Upper lobe of right lung (tissue), 1 donor: ENCODE data around the gene DIS3L2. TPM values are rescaled to one million over a fixed set of nuclear protein-coding genes. Genes with fewer than 3 reads are reported as not detected.
"Not testable (repeated sequence)": the region's sequence is repeated elsewhere in the genome, so short reads cannot be mapped to it uniquely, and the experiment has no call there.

ENCODE experiments used
- ATAC-seq: fragments of 200-7000 bp; cut with Tn5 transposase; one replicate; pipeline ENCODE4 v1.9.1; 2020; ENCODE audit warnings: mild to moderate bottlenecking, moderate library complexity
- DNase-seq: peaks from one replicate; pipeline ENCODE4 v3.0.0-alpha.2; 2020
- H3K27ac ChIP-seq: fragments of 200-600 bp; one replicate; pipeline ENCODE4 v1.8.0; 2022
- H3K27me3 ChIP-seq: fragments of 200-600 bp; one replicate; pipeline ENCODE4 v1.8.0; 2022; ENCODE audit warnings: mild to moderate bottlenecking
- H3K36me3 ChIP-seq: fragments of 200-600 bp; one replicate; pipeline ENCODE4 v1.8.0; 2022
- H3K4me1 ChIP-seq: fragments of 200-600 bp; one replicate; pipeline ENCODE4 v1.8.0; 2022
- H3K4me3 ChIP-seq: fragments of 200-600 bp; one replicate; pipeline ENCODE4 v1.8.0; 2022; ENCODE audit warnings: mild to moderate bottlenecking
- H3K9me3 ChIP-seq: fragments of 200-600 bp; one replicate; pipeline ENCODE4 v1.8.0; 2022
- CTCF ChIP-seq: fragments of 200-600 bp; IDR thresholded peaks from one replicate; pipeline ENCODE4 v1.8.0; 2022; ENCODE audit warnings: antibody characterized with exemption
- intact Hi-C: fragments of 100-400 bp; cut with DNase I; formaldehyde crosslinking; loops from one replicate; pipeline ENCODE4 v1.11.0; 2022
- total RNA-seq: library from RNA; stranded (reverse); fragmentation: NEBNext Ultra II Directional; extraction: Animal tissue kit (Norgen Biotek cat#: 25700); gene quantifications from one replicate; pipeline ENCODE4 v1.2.1, GENCODE V29; 2021
- donor health status: DM: no; HTN: yes; CAD: no; lungs with severe emphysema.

DIS3L2 gene
- total RNA-seq, 1 donor from 2014 or later, result 35.8 TPM

- no peak for TF ChIP-seq CTCF
- ATAC-seq (no peak), DNase-seq (peak; percentile 51)
- Histone ChIP-seq H3K27me3 (no peaks in the 10 kb centered on the region), H3K4me3 (no peak overlapping the region), H3K36me3 (no peaks in the 10 kb centered on the region), H3K4me1 (no peaks in the 10 kb centered on the region), H3K9me3 (no peaks in the 10 kb centered on the region), H3K27ac (no peak overlapping the region)
- intact Hi-C loops, result no loop called here
Observed at GRCh38 chr2:232336241-232336736, 374.8 kb downstream of the DIS3L2 start.

- Histone ChIP-seq H3K4me3 (no peak overlapping the region), H3K36me3 (no peaks in the 10 kb centered on the region), H3K27ac (no peak overlapping the region), H3K27me3 (no peaks in the 10 kb centered on the region), H3K9me3 (no peaks in the 10 kb centered on the region), H3K4me1 (no peaks in the 10 kb centered on the region)
- intact Hi-C loops, result no loop called here
- ATAC-seq (no peak), DNase-seq (peak; percentile 57)
- no peak for TF ChIP-seq CTCF
Observed at GRCh38 chr2:232336981-232337720, 375.6 kb downstream of the DIS3L2 start.

GRCh38 chr2:232338094-232338758 is 376.7 kb downstream of the DIS3L2 start:
- intact Hi-C loops, H3K9me3 ChIP-seq, H3K36me3 ChIP-seq, H3K27me3 ChIP-seq, H3K4me3 ChIP-seq, ATAC-seq, H3K4me1 ChIP-seq, H3K27ac ChIP-seq: not testable (repeated sequence)
- peak; percentile 28 for DNase-seq

- Histone ChIP-seq H3K36me3 (no peaks in the 10 kb centered on the region), H3K4me3 (no peak overlapping the region), H3K4me1 (no peaks in the 10 kb centered on the region), H3K27ac (no peak overlapping the region), H3K9me3 (no peaks in the 10 kb centered on the region), H3K27me3 (no peaks in the 10 kb centered on the region)
- DNase-seq (peak; percentile 53), ATAC-seq (no peak)
- intact Hi-C loops, result no loop called here
- no peak for TF ChIP-seq CTCF
Observed at GRCh38 chr2:232338759-232339106, 377.2 kb downstream of the DIS3L2 start.

- DNase-seq (peak; percentile 58), ATAC-seq (no peak)
- Histone ChIP-seq H3K4me3 (no peak overlapping the region), H3K27me3 (no peaks in the 10 kb centered on the region), H3K27ac (no peak overlapping the region), H3K4me1 (no peaks in the 10 kb centered on the region), H3K9me3 (no peaks in the 10 kb centered on the region), H3K36me3 (no peaks in the 10 kb centered on the region)
- TF ChIP-seq CTCF, result no peak
- intact Hi-C loops, result no loop called here
Observed at GRCh38 chr2:232339121-232340081, 377.9 kb downstream of the DIS3L2 start.
